Upper lobe of left lung (tissue), 6 donors: Measurements from ENCODE around the gene NHERF2. TPM values are rescaled to one million over a fixed set of nuclear protein-coding genes. Genes with fewer than 3 reads are reported as not detected.

Experiments used
- ATAC-seq, 2 donors: fragments of 200-7000 bp; cut with Tn5 transposase; one replicate each; pipeline ENCODE4 v1.9.1; 2022; ENCODE audit warnings: mild to moderate bottlenecking in 2 of 2, moderate library complexity in 2 of 2; ENCODE audit not compliant: low FRiP score in 2 of 2
- DNase-seq, 2 donors: peaks; one replicate each; pipeline ENCODE4 v3.0.0-alpha.2; 2019 to 2020
- H3K27ac ChIP-seq, 4 donors: fragments of 200-600 bp; sonication (generic); one replicate each; pipeline ENCODE4 v1.5.1; 2016 to 2019
- H3K27me3 ChIP-seq, 4 donors: fragments of 200-600 bp; sonication (generic); one replicate each; pipeline ENCODE4 v1.5.1; 2017 to 2019
- H3K36me3 ChIP-seq, 4 donors: fragments of 200-600 bp; sonication (generic); one replicate each; pipeline ENCODE4 v1.5.1; 2016 to 2019
- H3K4me1 ChIP-seq, 4 donors: fragments of 200-600 bp; sonication (generic); one replicate each; pipeline ENCODE4 v1.5.1; 2018 to 2019
- H3K4me3 ChIP-seq, 4 donors: fragments of 200-600 bp; sonication (generic); one replicate each; pipeline ENCODE4 v1.5.1; 2017 to 2019; ENCODE audit warnings: mild to moderate bottlenecking in 2 of 4, moderate library complexity in 1 of 4
- H3K9me3 ChIP-seq, 4 donors: fragments of 200-600 bp; sonication (generic); one replicate each; pipeline ENCODE4 v1.5.1; 2018 to 2019
- CTCF ChIP-seq, 6 experiments: fragments of 450-650 bp in 4 of 6; fragments of 200-600 bp in 2 of 6; sonication (generic) in 2 of 6; IDR thresholded peaks; one replicate each; pipeline ENCODE4 v1.5.1; 2016 to 2019; ENCODE audit warnings: antibody characterized with exemption in 6 of 6
- EP300 ChIP-seq, 4 donors: sonication (generic); formaldehyde crosslinking; IDR thresholded peaks; one replicate each; pipeline ENCODE4 v1.5.1; 2017; ENCODE audit warnings: antibody characterized with exemption in 4 of 4, control low read depth in 2 of 4
- POLR2A ChIP-seq, 4 donors: fragments of 450-650 bp; IDR thresholded peaks; one replicate each; pipeline ENCODE4 v1.5.1; 2016 to 2017; ENCODE audit warnings: antibody characterized with exemption in 4 of 4, mild to moderate bottlenecking in 2 of 4
- POLR2AphosphoS5 ChIP-seq, 2 donors: sonication (generic); formaldehyde crosslinking; IDR thresholded peaks; one replicate each; pipeline ENCODE4 v1.5.1; 2017; ENCODE audit warnings: antibody characterized with exemption in 2 of 2
- WGBS, 2 donors: methylation state at CpG; one replicate each; pipeline ENCODE4 v1.1.5; 2017 to 2018; 5-methylcytosine and 5-hydroxymethylcytosine counted together
- total RNA-seq, 6 donors: library from RNA; depleted of rRNA in 4 of 6; stranded (reverse); fragments of >200 nt in 4 of 6; gene quantifications; one replicate each; pipeline versions ENCODE4 v1.1.0 to v1.2.1, GENCODE V29; 2016 to 2021
- donor health status: DM: no; HTN: no; CAD: no; lungs with moderate emphysema.
- donor health status: DM: no; HTN: yes; CAD: no; lungs with severe emphysema.

The NHERF2 gene
- total RNA-seq, 6 donors from 2014 or later: 131 to 604 (median 283) TPM

DNA sequence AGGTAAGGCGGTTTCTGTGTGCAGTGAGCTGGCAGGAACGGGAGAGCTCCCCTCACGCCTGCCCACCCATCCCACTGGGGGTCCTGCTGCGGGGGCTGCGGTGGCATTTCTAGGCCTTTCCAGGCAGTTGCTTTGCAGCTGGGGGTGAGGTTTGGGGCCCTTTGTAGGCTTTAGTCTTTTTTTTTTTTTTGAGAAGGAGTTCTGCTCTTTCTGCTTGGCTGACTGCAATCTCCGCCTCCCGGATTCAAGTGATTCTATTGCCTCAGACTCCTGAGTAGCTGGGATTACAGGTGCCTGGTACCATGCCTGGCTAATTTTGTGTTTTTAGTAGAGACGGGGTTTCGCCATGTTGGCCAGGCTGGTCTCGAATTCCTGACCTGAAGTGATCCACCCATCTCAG is 32.2 kb downstream of the NHERF2 start:
- Histone ChIP-seq H3K4me1 (no peaks in the 10 kb centered on the region), H3K9me3 (no peaks in the 10 kb centered on the region), H3K27ac (no peak overlapping the region), H3K27me3 (no peaks in the 10 kb centered on the region), H3K4me3 (no peak overlapping the region), H3K36me3 (peaks cover 3 to 85% (median 73%) of the 10 kb centered on the region in 4 donors)
- TF ChIP-seq POLR2AphosphoS5 (IDR thresholded peaks at IDR 0.05) (no peak), POLR2A (IDR thresholded peaks at IDR 0.05) (no peak), EP300 (IDR thresholded peaks at IDR 0.05) (no peak), CTCF (IDR thresholded peaks at IDR 0.05) (no peak)
- no peak for ATAC-seq
- WGBS, 2 donors: 96% methylated on average over 7 to 10 of the region's 10 CpGs
- DNase-seq: peak in 1 of 2 donors; percentile 40

DNA sequence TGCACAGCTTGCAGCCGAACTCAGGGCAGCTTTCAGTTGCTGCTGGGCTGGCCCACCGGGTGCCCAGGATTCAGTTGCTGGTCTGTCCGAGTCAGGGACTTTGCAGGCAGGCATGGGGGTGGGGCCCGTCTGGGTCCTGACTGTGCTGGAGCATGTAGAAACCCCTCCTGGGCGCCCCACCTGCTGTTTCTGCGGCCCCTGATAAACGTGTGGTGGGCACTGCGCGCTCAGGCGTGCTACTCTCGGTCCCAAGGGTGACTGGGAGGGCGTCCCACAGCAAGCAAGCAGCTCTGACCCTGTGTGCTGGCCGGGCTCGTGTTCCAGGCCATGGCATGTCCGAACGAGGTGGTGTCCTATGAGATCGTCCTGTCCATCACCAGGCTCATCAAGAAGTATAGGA is 33.6 kb downstream of the NHERF2 start:
- H3K4me1 ChIP-seq: no peaks in the 10 kb centered on the region
- no peaks in the 10 kb centered on the region for H3K27me3 ChIP-seq
- peaks cover 3 to 86% (median 72%) of the 10 kb centered on the region in 4 donors for H3K36me3 ChIP-seq
- ATAC-seq (no peak), DNase-seq (peak in 1 of 2 donors; percentile 64)
- H3K9me3 ChIP-seq: no peaks in the 10 kb centered on the region
- 93 to 97% methylated on average over 8 to 16 of the region's 17 CpGs for whole genome bisulfite sequencing, 2 donors
- H3K4me3 ChIP-seq: no peak overlapping the region
- no peak overlapping the region for H3K27ac ChIP-seq
- TF ChIP-seq EP300 (IDR thresholded peaks at IDR 0.05) (no peak), CTCF (IDR thresholded peaks at IDR 0.05) (no peak), POLR2AphosphoS5 (IDR thresholded peaks at IDR 0.05) (no peak), POLR2A (IDR thresholded peaks at IDR 0.05) (no peak)

DNA sequence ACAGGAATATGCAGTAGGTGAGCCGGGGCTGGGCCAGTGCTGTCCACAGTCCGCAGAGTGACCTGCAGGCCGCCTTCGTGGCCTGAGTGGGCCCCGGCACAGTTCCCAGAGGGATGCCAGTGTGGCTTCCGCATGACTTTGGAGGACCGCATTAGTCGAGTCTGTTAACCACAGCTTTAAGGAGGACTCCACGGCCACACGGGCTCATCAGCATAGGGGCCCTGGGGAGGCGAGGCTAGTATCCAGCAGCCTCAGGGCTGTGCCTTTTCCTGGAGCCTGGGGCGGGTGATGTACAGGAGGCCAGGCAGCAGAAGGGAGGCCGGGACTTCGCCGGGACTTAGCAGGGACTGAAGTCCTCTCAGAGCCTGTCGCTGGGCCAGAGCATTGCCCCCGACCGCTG is 34.3 kb downstream of the NHERF2 start:
- Histone ChIP-seq H3K9me3 (no peaks in the 10 kb centered on the region), H3K27me3 (no peaks in the 10 kb centered on the region), H3K36me3 (peaks cover 3 to 91% (median 79%) of the 10 kb centered on the region in 4 donors), H3K27ac (no peak overlapping the region), H3K4me3 (no peak overlapping the region), H3K4me1 (no peaks in the 10 kb centered on the region)
- TF ChIP-seq EP300 (IDR thresholded peaks at IDR 0.05): no peak
- TF ChIP-seq POLR2A (IDR thresholded peaks at IDR 0.05): no peak
- TF ChIP-seq POLR2AphosphoS5 (IDR thresholded peaks at IDR 0.05): no peak
- TF ChIP-seq CTCF (IDR thresholded peaks at IDR 0.05): no peak
- no peak for ATAC-seq
- DNase-seq: peak in 1 of 2 donors; percentile 57
- WGBS, 2 donors: 98 to 100% methylated on average over 4 to 18 of the region's 18 CpGs

GRCh38 chr16:2061526-2061925 is 34.8 kb downstream of the NHERF2 start:
- ATAC-seq: no peak
- no peaks in the 10 kb centered on the region for H3K27me3 ChIP-seq
- 96 to 97% methylated on average over 11 to 13 of the region's 13 CpGs for WGBS, 2 donors
- H3K9me3 ChIP-seq: no peaks in the 10 kb centered on the region
- no peaks in the 10 kb centered on the region for H3K4me1 ChIP-seq
- H3K36me3 ChIP-seq: peaks cover 3 to 93% (median 81%) of the 10 kb centered on the region in 4 donors
- DNase-seq: peak in 1 of 2 donors; percentile 61
- TF ChIP-seq EP300 (IDR thresholded peaks at IDR 0.05): no peak
- no peak for TF ChIP-seq CTCF (IDR thresholded peaks at IDR 0.05)
- no peak for TF ChIP-seq POLR2A (IDR thresholded peaks at IDR 0.05)
- no peak for TF ChIP-seq POLR2AphosphoS5 (IDR thresholded peaks at IDR 0.05)
- H3K27ac ChIP-seq: no peak overlapping the region
- no peak overlapping the region for H3K4me3 ChIP-seq

DNA sequence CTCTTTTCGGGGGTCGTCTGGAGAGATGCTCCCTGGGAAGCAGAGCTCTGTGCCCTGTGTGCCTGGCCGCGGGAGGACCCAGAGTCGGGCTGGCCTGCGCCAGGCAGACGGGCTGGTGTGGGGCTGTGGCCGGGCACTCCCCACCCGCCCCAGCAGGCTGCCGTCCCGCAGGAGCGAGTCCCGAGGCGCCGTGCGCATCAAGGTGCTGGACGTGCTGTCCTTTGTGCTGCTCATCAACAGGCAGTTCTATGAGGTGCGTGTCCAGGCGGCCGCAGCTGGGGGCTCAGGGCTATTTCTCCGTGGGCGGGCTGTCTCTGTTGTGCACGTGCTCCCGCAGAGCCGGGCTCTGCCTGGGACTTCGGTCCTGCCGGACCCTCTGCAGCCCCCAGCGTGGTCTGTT is 36.1 kb downstream of the NHERF2 start:
- Histone ChIP-seq H3K36me3 (peaks cover 3 to 95% (median 74%) of the 10 kb centered on the region in 4 donors), H3K4me3 (no peak overlapping the region), H3K27ac (no peak overlapping the region), H3K4me1 (no peaks in the 10 kb centered on the region), H3K27me3 (no peaks in the 10 kb centered on the region), H3K9me3 (no peaks in the 10 kb centered on the region)
- no peak for ATAC-seq
- peak in 1 of 2 donors; percentile 80 for DNase-seq
- WGBS, 2 donors: 93 to 95% methylated on average over 8 to 28 of the region's 28 CpGs
- no peak for TF ChIP-seq CTCF (IDR thresholded peaks at IDR 0.05)
- no peak for TF ChIP-seq EP300 (IDR thresholded peaks at IDR 0.05)
- TF ChIP-seq POLR2AphosphoS5 (IDR thresholded peaks at IDR 0.05): no peak
- TF ChIP-seq POLR2A (IDR thresholded peaks at IDR 0.05): no peak
